ENCODE results near the gene APPL1. TPM values are rescaled to one million over a fixed set of nuclear protein-coding genes. Genes with fewer than 3 reads are reported as not detected.
"Not testable (repeated sequence)": the region's sequence is repeated elsewhere in the genome, so short reads cannot be mapped to it uniquely, and the experiment has no call there.

Gene APPL1
- total RNA-seq, 1 experiment from 2014 or later: 10.5 TPM

DNA sequence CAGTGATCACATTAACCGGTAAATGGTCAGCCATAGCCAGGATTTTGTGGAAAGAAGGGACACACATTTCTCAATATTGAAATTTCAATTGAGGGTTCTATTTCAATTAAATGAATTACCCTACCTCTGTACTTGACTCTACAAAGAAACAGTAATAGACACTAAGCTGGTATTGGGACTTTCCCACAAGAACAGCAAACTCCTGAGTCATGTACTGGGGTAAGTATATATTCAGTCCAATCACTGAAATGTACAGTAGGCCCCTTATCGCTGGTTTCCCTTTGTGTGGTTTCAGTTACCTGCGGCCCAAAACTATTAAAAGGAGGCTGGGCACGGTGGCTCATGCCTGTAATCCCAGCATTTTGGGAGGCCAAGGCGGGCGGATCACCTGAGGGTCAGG lies 47.3 kb downstream of the APPL1 start:
- no peak for DNase-seq (ENCODE audit: low spot score)

DNA sequence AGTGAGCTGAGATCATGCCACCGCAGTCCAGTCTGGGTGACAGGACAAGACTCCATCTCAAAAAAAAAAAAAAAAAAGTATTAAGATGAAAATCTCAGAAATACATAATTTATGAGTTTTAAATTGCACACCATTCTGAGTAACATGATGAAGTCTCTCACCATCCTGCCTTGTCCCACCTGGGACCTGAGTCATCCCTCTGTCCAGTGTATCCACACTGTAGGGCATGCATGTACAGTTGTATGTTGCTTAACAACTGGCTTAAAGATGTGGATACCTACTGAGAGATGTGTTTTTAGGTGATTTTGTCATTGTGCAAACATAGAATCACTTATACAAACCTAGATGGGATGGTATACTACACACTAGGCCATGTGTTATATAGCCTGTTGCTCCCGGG lies 47.9 kb downstream of the APPL1 start:
- no peak for DNase-seq (ENCODE audit: low spot score)

DNA sequence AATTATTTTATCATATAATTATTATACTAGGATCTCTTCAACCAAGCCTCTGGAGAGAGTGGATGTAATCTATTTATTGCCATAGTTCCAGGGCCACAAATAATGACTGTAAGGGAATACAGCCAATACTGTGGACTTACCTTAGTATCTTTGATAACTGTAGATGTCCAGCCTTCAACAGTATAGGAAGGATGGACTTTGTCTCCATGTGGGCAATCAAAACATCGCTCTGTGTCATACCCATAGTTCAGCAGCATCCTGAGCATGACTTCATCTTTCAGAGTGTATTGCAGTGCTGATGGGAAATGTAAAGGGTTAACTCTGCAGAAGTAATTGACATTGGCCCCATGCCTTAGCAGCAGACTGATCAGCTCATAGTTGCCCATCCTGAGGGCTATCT lies 50.7 kb downstream of the APPL1 start:
- DNase-seq (ENCODE audit: low spot score): no peak

DNA sequence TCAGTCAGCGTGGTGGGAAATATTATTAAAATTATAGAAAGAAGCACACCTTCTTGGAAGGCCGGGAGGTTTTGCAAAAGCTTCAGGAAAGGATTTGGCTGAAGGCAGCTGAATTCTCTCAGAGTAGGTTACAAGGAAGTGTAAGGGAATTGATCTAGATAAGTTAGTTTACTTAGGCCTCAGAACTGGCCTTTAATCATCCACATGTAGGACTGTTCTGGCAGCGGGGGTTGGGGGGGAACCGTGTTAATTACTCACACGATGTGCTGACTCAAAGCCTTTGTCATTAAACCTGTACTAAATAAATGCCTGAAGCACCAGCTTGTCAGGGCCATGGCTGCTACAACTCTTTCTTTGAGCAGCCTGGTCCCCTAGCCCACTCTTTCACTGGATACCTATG lies 52.2 kb downstream of the APPL1 start:
- peak; percentile 50 for DNase-seq (ENCODE audit: low spot score)

DNA sequence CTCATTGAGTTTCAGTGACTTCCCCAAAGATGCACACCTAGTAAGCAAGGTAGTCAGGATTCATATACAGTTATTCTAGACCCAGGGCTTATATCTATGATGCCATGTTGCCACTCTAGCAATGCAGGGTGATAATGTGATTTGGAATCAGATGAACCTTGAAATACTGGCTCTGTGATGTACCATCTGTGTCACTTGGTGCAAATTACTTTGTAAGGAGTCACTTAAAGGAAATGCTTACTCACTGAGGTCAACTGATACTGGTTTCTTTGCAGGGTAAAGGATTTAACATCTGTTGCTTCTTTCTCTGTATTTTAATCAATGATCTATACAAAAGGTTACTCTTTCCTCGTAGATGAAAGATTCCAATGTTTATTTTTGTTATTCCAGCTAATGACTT lies 54.2 kb downstream of the APPL1 start:
- DNase-seq (ENCODE audit: low spot score): no peak

DNA sequence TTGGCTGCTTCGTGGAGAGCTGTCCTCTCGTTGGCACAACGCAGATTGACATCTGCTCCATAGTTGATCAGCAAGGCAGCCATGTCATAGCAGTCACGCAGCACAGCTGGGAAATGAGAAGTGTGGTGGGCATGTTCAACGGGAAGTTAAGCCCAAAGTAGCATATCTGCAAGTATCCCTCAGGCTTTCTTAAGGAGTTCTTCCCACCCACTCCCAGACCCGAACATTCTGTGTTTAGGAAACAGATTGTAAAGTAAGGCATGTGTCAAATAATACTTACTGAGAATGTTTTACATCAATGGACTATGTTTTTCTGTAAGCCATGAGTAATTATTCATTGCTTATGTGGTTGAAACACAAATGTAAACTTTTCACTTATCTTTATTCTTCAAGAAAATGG lies 55.8 kb downstream of the APPL1 start:
- no peak for DNase-seq (ENCODE audit: low spot score)

DNA sequence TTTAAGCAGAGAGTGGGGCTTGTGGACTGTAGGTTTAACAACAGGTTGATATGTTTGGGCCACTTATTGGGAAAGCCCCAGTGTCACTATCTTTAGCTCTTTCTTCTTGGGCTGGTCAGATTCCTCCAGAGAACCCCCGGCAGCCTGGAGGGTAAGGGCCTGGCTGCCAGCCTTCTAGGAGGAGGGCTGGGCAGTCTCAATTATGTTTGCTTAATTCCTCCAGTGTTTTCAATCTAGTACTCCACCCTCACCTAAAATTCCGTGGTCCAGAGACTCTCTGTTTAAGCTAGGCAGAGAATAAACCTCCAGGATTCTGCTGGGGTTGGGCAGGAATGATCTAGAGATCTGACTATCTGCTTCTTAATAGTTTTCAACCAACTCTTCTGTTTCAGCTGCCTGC lies 59.7 kb downstream of the APPL1 start:
- no peak for DNase-seq (ENCODE audit: low spot score)

DNA sequence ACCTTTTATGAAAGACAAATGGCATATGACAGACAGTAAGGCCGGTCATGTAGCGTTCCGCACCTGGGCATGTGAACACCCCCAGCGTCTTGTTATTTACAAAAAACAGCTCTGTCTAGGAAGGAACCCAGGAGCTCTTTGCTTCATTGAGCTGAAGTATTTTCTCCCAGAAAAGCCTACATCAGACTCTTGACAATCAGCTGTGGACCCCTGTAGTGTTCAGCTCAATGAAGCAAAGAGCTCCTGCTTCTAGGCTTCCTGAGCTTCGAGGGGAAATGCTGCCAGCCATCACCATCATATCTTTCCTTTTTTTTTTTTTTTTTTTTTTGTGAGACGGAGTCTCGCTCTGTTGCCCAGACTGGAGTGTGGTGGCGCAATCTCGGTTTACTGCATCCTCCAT lies 60.9 kb downstream of the APPL1 start:
- no peak for DNase-seq (ENCODE audit: low spot score)

DNA sequence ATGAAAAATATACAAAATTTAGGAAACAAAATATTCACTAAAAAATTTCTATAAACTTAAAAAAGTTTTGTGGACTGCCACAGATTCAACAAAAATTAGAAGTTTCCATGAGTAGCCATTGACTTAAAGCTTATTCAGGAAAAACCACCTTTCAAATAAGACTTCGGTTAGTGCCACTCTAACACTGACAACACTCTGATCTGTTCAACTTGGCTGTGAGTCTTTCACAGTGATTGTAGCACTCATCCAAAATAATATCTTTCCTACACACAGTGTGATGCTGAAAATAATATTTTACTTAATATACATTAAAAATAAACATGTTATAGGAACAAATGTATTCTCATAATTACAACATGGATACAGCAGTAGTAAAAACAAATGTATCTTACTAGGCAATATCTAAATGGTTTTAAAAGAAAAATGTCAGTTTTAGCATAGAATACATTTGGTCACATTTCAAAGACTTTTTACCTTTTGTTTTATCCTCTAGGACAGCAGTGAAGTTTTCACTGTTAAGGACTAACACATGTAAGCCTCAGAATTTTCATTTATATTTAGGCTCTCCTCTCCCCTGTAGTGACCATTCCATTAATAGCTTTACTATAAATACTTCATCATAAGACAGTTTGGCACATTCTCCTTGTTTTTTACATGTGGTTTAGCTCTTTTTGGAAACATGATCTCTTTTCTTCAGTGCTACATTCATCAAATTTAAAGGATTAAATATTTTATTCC lies 64.8 kb downstream of the APPL1 start, which contains the start of gene ASB14:
Gene ASB14, minus strand, starts transcription at position 527 of the 738 bp plus-strand sequence. CDS start 652 bp downstream, outside the sequence.
- no peak for DNase-seq (ENCODE audit: low spot score)

DNA sequence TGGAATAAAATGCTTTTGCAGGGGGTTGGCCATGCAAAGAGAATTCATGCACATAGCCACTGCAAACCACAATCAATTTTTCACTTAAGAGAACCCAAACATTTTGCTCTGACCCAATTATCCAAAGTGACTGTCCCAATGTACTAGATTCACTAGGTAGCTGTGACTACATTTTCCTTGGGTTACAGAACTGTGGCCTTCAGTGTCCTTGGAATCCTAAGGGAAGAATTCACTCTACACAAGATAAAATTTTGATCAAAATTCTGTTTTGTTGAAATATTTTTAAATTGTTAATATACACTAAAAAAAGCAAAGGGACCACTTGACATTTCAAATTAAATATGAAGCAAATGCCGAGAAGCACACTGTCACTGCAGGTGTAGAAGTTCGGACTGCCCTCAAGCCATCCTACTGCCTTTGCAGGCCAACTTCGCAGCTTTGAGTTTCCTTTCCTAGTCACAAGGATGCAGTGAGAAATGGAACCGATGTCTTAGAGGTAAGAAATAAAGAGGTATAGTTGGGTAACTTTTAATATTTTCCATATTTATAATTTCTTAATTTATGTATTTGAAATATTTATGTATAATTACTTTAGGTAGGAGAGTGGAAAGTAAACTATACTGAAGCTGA lies 65.5 kb downstream of the APPL1 start:
- DNase-seq (ENCODE audit: low spot score): no peak

DNA sequence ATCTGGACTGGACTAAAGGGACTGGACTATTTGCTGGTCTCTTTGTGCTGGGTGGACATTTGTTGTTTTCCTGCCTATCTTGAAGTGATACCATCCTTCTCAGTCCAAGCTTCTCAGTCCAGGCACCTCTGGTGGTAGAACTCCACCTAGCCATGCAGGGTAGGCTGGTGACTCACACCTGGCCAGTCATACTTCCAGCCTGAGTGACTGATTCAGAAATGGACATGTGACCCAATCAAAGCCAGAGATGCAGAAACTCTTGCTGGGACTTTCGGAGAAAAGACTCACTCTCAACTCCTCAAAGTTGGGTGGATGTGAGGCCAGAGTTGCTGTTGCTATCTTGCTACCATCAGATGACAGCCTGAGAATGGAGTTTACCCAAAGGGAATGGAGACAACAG lies 70.5 kb downstream of the APPL1 start:
- DNase-seq (ENCODE audit: low spot score): peak; percentile 37

DNA sequence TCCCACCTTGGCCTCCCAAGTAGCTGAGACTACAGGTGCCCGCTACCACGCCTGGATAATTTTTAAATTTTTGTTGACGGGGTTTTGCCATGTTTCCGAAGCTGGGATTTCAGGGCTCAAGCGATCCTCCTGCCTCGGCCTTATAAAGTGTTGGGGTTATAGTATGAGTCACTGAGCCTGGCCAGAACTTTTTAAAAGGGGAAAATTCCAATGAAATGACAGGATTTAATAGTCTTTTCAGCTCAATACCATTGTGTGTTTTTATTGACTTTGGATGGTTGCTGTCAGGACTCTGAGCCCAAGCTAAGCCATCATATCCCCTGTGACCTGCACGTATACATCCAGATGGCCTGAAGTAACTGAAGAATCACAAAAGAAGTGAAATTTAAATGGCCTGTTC lies 76.0 kb downstream of the APPL1 start:
- not testable (repeated sequence) for DNase-seq (ENCODE audit: low spot score)

DNA sequence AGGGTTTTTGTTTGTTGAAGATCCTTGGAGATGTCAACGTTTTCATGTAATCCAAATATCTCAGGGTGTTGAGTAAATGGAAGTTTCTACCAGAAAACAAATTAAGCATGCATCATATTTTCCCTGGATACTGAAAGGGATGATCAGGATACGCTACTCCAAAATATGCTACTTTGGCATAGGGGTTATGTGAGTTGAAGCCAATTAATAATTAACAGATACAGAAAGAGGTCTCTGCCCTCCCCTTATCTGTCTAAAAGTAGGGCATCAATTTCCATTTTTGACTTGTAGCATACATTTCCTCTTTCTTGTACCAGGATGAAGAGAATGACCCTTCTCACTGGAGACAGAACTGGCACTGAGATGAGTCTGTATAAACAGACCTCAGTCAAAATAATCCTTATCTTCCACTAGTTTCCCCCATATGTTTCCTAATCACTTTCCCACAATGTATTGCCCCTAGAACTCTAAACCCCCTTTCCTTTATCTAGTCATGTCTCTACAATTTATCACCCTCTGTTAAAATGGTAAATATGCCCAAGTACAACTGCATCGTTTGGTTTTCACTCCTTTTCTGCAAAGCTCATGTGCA lies 82.3 kb downstream of the APPL1 start:
- no peak for DNase-seq (ENCODE audit: low spot score)

DNA sequence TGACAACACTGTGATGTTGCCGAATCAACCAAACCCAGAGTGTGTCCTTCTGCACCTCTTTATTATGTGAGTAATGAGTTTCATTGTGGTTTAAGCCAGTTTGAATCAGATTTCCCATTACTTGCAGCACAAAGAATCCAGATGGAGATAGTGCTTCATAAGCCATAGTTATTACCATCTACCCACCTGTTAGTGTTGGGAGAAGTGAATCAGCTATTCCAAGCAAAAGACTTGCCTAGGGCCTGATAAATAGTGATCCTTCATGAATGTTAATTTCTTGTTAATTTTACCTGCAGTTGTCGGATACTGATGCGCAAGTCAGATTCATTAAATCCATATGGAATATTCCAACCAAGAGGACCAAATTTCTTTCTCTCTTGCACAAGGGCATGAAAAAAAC lies 86.7 kb downstream of the APPL1 start:
- DNase-seq (ENCODE audit: low spot score): no peak

Other genes starting within 250 kb of the APPL1 start
- gene SPATA12, start 167.1 kb upstream of the APPL1 start, total RNA-seq (2014; rRNA removed; shearing (Covaris generic)): 0.05 and 0.86 TPM in 2 replicates
- gene IL17RD, start 62.4 kb upstream of the APPL1 start, total RNA-seq (2014; rRNA removed; shearing (Covaris generic)): 0.10 and 0.13 TPM in 2 replicates
- 0.47 TPM in 1 of 2 replicates, not detected in the other for gene HESX1, start 27.8 kb upstream of the APPL1 start, total RNA-seq (2014; rRNA removed; shearing (Covaris generic))
- not detected in 2 replicates for gene ASB14, start 65.0 kb downstream of the APPL1 start, total RNA-seq (2014; rRNA removed; shearing (Covaris generic))